ENCODE results near the gene FMNL1.
A peak's percentile ranks its signal among the peaks of the same experiment; 100 is the strongest.
"Not testable (repeated sequence)": the region's sequence is repeated elsewhere in the genome, so short reads cannot be mapped to it uniquely, and the experiment has no call there.

Gene FMNL1, protein sequence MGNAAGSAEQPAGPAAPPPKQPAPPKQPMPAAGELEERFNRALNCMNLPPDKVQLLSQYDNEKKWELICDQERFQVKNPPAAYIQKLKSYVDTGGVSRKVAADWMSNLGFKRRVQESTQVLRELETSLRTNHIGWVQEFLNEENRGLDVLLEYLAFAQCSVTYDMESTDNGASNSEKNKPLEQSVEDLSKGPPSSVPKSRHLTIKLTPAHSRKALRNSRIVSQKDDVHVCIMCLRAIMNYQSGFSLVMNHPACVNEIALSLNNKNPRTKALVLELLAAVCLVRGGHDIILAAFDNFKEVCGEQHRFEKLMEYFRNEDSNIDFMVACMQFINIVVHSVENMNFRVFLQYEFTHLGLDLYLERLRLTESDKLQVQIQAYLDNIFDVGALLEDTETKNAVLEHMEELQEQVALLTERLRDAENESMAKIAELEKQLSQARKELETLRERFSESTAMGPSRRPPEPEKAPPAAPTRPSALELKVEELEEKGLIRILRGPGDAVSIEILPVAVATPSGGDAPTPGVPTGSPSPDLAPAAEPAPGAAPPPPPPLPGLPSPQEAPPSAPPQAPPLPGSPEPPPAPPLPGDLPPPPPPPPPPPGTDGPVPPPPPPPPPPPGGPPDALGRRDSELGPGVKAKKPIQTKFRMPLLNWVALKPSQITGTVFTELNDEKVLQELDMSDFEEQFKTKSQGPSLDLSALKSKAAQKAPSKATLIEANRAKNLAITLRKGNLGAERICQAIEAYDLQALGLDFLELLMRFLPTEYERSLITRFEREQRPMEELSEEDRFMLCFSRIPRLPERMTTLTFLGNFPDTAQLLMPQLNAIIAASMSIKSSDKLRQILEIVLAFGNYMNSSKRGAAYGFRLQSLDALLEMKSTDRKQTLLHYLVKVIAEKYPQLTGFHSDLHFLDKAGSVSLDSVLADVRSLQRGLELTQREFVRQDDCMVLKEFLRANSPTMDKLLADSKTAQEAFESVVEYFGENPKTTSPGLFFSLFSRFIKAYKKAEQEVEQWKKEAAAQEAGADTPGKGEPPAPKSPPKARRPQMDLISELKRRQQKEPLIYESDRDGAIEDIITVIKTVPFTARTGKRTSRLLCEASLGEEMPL

GRCh38 chr17:45221081-45222013 lies at the start of gene FMNL1:
TSS of gene FMNL1 (plus strand) at chr17:45221885. CDS start at chr17:45222125, 240 bp downstream.
- DNase-seq (ENCODE audit: insufficient read length, low spot score) (no peak), FAIRE-seq (no peak)

GRCh38 chr17:45172232-45172540 lies 49.5 kb upstream of the FMNL1 start:
- FAIRE-seq (no peak), DNase-seq (ENCODE audit: insufficient read length, low spot score) (no peak)

DNA sequence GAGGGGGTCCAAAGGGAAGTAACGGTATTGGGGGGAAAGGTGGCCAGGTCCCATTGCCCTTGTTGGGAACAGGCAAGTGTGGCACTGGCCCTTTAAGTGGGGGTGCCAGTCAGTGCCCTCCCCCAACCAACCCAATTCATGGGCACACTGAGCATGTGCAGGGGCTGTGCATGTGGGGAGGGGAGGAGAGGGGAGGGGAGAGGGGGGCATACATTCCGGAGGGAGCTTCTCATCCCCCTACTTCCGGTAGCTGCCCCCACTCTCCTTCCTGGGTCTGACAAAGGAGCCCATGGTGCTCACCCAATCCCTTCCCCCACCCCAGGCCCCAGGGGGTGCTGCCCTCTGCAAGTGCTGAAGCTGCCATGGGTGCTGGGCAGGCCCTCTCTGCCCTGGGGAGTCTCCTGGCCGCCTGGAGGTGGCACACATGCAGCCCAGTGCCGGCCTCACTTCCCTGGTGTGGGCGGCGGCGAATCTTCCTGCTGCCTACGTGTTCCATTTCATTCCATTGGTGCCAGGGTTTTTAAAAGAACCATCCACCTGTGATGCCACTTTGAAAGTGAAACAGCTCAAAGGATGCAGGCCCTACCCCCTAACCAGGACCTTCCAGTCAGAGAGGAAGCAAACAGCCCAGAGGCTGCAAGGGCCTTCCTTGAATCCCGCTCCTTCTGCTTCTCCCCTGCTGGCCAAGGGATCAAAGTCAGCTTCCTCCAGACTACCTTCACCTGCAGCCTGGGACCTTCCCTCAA lies 49.0 kb upstream of the FMNL1 start:
- DNase-seq (ENCODE audit: insufficient read length, low spot score) (peak; percentile 46), FAIRE-seq (peak; percentile 82)

GRCh38 chr17:45175759-45176115 lies 45.9 kb upstream of the FMNL1 start:
- FAIRE-seq = no peak
- no peak for DNase-seq (ENCODE audit: insufficient read length, low spot score)

GRCh38 chr17:45177563-45177962 lies 44.1 kb upstream of the FMNL1 start:
- DNase-seq (ENCODE audit: insufficient read length, low spot score) (no peak), FAIRE-seq (no peak)

DNA sequence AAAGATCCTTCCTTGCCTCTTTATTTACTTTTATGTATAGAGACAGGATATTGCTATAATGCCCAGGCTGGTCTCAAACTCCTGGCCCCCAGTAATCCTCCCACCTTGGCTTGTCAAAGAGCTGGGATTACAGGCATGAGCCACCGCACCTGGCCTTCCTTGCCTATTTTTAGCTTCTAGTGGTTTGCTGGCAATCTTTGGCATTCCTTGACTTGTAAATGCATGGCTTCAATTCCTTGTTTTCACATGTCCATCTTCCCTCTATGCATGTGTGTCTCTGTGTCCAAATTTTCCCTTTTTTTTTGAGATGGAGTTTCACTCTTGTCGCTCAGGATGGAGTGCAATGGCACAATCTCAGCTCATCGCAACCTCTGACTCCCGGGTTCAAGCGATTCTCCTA lies 37.5 kb upstream of the FMNL1 start:
- DNase-seq (ENCODE audit: insufficient read length, low spot score) (no peak), FAIRE-seq (no peak)

DNA sequence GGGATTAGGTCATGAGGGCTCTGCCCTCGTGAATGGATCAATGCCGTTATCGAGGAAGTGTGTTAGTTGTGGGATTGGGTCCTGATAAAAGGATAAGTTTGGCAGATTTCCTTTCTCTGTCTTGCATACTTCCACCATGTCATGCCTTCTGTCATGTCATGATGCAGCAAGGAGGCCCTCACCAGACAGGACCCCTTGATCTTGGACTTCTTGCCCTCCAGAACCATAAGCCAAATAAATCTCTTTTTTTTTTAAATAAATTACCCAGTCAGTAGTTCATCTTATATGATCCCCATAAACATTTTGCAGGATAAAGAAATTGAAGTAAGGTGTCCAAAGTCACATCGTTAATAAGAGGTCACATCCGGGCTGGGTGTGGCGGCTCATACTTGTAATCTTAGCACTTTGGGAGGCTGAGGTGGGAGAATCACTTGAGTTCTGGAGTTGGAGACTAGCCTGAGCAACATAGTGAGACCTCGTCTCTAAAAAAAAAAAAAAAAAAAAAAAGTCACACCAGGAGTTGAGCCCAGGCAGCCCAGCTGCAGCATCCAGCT lies 34.8 kb upstream of the FMNL1 start:
- DNase-seq (ENCODE audit: insufficient read length, low spot score) (no peak), FAIRE-seq (no peak)

- no peak for FAIRE-seq
- DNase-seq (ENCODE audit: insufficient read length, low spot score) = no peak
These were observed 32.7 kb upstream of the FMNL1 start for GRCh38 chr17:45189009-45189408.

- DNase-seq (ENCODE audit: insufficient read length, low spot score) = no peak
- no peak for FAIRE-seq
These were observed 31.0 kb upstream of the FMNL1 start for GRCh38 chr17:45190503-45191255.

DNA sequence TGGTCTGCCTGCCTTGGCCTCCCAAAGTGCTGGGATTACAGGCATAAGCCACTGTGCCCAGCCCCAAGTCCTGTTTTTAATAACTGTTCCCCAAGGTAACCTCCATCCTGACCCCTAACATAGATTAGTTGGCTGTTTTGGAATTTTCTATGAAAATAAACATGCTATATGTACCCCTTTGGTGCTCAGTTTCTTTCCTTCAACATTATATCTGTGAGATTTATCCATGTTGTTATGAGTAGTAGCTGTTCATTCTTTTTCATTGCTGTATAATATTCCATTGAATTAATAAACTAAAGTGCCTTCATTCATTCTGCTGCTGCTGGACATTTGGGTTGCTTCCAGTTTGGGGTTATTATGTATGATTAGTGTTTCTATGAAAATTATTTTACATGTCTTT lies 26.3 kb upstream of the FMNL1 start:
- DNase-seq (ENCODE audit: insufficient read length, low spot score) (no peak), FAIRE-seq (no peak)

- DNase-seq (ENCODE audit: insufficient read length, low spot score) (no peak), FAIRE-seq (no peak)
These were observed 24.6 kb upstream of the FMNL1 start for GRCh38 chr17:45197108-45197507.

DNA sequence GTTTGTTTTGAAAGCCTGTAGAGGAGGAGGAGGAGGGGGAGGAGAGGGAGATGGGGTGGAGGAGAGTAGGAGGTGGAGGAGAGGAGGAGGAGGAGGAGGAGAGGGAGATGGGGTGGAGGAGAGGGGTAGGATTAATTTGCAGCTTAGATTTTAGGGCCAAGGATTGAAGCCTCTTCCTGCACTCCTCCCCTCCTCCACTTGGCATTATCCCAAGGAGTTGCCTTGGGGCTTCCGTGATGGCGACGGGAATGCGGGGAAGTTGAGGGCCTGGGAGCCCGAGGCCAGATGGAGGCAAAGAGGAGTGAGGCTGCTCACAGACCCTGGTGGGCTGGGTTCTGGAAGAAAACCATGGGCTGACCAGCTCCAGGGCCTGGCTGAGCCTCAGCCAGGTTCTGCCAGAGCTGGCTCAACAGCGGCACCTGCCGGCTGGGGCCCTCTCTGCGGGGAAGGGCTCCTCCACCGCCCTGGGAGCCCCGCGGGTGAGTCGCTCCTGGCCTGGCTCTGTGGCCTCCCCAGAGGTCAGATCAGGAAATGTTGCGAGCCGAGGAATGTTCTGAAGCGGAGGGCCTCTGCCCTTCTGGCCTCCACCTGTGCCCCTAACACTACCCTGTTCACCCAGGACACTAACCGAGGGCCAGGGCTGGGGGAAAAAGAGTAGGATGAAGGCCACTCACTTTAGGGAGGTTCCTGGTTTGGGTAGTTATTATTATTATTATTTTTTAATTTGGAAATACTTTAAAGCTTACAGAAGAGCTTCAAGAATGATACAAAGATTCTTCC lies 23.9 kb upstream of the FMNL1 start:
- DNase-seq (ENCODE audit: insufficient read length, low spot score) = peak; percentile 84
- peak; percentile 82 for FAIRE-seq

GRCh38 chr17:45200701-45201100 lies 21.0 kb upstream of the FMNL1 start:
- FAIRE-seq (no peak), DNase-seq (ENCODE audit: insufficient read length, low spot score) (no peak)

DNA sequence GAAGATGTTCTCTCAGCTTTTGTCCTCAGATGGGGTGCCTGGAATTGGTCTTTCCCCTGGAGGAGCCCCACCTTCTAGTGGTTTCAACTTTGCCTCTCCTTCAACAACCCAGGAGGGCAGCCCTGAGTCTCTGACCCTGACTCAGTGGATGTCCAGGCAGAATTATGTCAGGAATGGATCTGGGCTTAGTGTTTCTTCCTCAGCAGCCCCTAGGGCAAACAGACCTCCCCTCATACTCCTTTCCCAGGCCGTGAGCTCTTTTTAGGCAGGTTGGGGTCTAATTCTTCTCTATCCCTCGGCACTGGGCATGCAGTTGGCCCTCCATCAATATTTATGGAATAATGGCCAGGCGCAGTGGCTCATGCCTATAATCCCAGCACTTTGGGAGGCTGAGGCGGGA lies 20.2 kb upstream of the FMNL1 start:
- DNase-seq (ENCODE audit: insufficient read length, low spot score) (no peak), FAIRE-seq (no peak)

DNA sequence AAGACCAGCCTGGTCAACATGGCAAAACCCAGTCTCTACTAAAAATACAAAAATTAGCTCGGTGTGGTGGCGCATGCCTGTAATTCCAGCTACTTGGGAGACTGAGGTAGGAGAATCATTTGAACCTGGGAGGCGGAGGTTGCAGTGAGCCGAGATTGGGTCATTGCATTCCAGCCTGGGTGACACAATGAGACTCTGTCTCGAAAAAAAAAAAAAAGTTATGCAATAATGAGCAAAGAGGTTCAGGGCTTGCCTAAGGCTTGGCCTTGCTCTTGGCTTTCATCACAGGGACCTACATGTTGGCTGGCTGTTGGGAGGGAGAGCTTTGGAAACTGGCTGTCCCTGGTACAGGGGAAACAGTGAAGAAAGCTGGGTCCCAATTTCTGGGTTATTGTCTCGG lies 19.8 kb upstream of the FMNL1 start:
- FAIRE-seq; DNase-seq (ENCODE audit: insufficient read length, low spot score): not testable (repeated sequence)

GRCh38 chr17:45218895-45219661 lies 2.6 kb upstream of the FMNL1 start:
- no peak for DNase-seq (ENCODE audit: insufficient read length, low spot score)
- FAIRE-seq = peak; percentile 100

GRCh38 chr17:45220079-45220478 lies 1.6 kb upstream of the FMNL1 start:
- FAIRE-seq (peak; percentile 26), DNase-seq (ENCODE audit: insufficient read length, low spot score) (no peak)

DNA sequence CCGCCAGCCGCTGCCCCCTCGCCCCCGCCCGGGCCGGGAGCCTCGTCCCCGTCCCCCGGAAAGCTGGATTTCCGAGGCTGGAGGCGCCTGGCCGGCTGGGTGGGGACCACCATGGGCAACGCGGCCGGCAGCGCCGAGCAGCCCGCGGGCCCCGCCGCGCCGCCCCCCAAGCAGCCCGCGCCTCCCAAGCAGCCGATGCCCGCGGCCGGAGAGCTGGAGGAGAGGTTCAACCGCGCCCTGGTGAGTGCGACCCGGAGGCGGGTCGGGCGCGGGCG lies 266 bp downstream of the FMNL1 start:
- FAIRE-seq = no peak

More for the DNA sequence above, 266 bp downstream of the FMNL1 start:
- DNase-seq (ENCODE audit: insufficient read length, low spot score) = no peak
